HG03342 (cell line): ENCODE measurements around the gene FXYD5.
"Not testable (repeated sequence)": the region's sequence is repeated elsewhere in the genome, so short reads cannot be mapped to it uniquely, and the experiment has no call there.

Source experiments
- ATAC-seq: cut with Tn5 transposase; IDR thresholded peaks from one replicate; pipeline ENCODE4 v1.9.1; 2021; ENCODE audit warnings: mild to moderate bottlenecking, moderate library complexity; ENCODE audit not compliant: unreplicated experiment

Gene FXYD5

DNA sequence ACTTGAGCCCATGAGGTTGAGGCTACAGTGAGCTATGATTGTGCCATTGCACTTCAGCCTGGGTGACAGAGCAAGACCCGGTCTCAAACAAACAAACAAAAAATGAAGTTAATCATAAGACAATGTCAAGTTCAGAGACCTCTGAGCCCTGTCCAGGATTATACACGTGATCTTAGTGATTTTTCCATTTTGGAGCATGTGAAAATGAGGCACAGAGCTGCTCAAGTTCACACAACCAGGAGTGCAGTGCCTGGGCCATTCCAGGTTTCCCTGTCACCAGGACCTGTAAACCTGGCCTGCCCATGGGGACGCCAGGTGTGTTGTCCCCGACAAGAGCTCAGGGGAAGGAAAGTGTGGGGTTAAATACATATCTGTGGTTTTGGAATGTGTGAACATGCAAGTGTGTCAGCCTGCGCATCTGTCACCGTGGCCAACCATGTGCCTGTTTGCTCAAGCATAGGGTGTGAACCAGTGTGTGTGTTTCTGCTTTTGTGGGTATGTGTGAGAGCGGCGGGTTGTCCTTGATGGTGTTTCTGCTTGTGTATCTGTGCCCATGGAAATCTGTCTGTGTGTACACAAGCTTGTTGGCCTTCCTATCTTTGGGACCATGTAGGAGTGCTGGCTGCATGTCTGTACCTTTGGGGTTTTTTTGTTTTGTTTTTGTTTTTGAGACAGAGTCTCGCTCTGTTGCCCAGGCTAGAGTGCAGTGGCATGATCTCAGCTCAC, 17.4 kb upstream of the FXYD5 start:
- no peak for ATAC-seq

GRCh38 chr19:35138305-35138892, 16.1 kb upstream of the FXYD5 start, which contains the start of gene FXYD1:
FXYD1 (plus strand) TSS chr19:35138824; CDS start chr19:35140080, 1,256 bp downstream.
- no peak for ATAC-seq

DNA sequence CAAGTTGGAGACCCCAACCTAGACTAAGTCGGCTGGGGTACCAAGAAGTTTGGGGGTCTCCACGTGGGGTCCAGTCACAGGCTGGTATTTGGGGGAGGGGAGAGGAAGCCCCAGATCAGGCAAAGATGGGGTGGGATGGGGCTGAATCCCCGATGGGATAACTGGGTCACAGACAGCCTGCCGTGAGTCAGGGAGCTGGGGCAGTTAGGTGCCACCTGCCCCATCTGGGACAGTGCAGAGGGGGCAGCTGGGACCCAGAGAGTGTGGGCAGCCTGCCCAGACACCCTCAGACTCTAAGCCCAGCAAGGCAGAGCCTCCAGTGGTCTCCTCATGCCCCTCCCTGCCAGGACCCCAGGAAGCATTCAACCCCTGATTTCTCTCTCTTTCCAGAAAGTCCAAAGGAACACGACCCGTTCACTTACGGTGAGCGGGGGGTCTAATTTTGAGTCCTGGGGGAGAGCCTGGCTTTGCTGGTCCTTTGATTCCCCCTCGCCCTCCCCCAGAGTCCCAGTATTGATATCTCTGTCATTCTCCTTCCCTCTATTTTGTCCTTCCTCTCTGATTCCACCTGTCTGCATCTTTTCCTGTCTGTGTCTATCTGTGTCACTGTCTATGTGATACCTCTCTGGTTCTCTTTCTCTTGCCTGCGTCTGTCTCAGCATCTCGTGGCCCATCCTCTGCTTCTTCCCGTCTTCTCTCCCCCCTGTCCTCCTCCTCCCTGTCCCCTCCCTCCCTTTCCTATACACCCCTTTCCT, 14.2 kb upstream of the FXYD5 start:
- ATAC-seq: no peak

DNA sequence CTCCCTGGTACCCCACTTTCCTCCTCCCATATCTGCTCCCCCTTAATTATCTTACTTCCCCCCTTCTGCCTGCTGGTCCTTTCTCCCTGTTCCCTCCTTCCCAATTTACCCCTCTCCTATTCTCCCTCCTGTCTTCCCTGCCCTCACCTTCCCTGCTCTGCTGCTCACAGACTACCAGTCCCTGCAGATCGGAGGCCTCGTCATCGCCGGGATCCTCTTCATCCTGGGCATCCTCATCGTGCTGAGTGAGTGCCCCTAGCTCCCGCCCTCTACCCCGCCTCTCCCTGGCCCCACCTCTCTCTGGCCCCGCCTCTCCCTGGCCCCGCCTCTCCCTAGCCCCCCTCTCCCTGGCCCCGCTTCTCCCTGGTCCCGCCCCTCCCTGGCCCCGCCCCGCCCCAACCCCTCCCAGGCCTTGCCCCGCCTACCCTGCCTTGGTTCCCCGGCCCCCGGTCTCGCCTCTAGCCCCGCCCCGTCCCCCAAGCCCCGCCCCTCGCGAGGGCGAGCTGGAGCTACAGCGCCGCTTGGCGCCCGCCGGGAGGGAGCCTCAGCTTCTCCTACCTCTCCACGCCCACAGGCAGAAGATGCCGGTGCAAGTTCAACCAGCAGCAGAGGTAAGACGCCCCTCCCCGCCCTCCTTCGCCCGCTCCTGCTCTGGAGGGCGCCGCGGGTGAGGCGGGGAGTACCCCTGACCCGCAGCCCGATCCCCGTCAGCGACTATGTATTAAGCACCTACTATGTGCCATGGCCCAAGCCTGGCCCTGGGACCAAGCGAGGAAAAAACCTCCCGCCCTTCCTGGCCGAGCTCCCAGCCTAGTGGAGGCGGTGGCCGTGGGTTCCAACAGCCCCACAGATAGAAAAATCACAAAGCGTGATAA, 13.3 kb upstream of the FXYD5 start:
- ATAC-seq: peak; percentile 61

DNA sequence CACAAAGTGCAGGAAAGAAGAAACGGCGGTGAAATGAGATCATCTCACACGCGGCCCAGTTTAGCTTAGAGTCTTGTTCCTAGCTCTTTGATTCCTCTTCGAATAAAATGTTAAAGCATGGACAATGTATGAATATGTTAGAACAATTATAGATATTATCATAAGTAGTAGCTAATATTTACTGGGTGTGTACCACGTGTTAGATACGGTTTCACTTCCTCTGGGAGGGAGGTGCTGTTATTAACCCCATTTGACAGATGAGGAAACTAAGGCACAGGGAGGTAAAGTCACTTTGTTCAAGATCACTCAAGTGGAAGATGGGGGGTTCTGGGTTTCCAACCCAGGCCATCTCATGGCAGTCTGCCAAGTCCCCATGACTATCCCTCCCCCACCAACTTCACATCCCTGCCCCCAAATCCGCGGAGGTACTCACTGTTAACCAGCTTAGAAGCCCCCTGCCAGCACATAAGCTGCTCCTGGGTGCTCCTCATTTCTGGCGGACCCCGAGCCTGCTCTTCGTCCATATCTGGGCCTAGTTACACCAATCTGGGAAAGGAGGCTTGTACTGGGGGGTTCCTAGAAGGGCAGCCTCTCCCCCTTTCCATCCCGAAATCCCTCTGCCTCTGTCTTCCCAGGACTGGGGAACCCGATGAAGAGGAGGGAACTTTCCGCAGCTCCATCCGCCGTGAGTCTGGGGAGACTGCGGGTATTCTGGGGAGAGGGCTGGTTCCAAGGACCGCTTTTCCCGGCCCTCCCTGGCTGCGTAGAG, 12.5 kb upstream of the FXYD5 start:
- no peak for ATAC-seq

DNA sequence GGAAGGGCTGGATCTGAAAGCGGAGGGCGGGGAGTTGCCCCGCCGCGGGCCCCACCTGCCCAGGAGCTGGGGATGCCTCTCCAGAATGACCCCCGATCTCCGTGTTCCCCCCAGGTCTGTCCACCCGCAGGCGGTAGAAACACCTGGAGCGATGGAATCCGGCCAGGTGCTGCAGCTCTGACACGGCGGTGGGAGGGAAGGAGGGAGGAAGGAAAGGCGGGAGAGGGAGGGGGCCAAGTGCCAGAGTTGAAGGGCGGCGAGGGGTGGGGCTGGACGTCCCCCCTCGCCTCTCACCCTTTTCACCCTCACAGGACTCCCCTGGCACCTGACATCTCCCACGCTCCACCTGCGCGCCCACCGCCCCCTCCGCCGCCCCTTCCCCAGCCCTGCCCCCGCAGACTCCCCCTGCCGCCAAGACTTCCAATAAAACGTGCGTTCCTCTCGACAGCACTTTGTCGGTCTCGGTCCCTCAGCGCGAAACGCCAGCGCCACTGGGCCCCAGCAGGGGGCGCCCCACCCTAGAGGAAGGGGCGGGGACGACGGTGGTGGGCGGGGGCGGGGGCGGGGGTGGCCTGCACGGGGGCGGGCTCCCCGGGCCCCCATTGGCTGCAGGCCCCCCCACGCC, 11.8 kb upstream of the FXYD5 start:
- no peak for ATAC-seq

GRCh38 chr19:35143231-35143715, 11.3 kb upstream of the FXYD5 start, which contains the start of gene FXYD7:
FXYD7 (plus strand) TSS chr19:35143255; CDS start chr19:35143334, 79 bp downstream.
- no peak for ATAC-seq

GRCh38 chr19:35143818-35144217, 10.7 kb upstream of the FXYD5 start:
- no peak for ATAC-seq

GRCh38 chr19:35144259-35144599, 10.3 kb upstream of the FXYD5 start:
- ATAC-seq: no peak

- ATAC-seq: no peak
These were observed 9.7 kb upstream of the FXYD5 start for GRCh38 chr19:35144600-35145436.

GRCh38 chr19:35146746-35147459, 7.6 kb upstream of the FXYD5 start:
- no peak for ATAC-seq

DNA sequence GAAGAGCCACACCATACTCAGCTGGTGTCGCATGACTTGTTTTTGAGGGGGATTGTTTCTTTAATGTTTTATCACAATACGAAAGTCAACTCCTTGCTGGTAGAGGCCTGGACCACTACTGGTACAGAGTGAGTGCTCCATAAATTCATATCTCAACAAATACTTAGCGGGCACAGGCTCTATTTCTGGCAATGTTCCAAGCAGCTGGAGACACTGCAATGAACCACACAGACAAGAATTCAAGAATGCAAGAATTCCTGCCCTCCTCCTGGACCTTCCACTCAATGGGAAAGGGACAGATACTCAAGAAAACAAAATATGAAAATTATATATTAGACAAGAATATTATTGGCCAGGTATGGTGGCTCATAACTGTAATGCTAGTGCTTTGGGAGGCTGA, 5.1 kb upstream of the FXYD5 start:
- ATAC-seq: no peak

GRCh38 chr19:35150445-35150844, 4.1 kb upstream of the FXYD5 start:
- no peak for ATAC-seq

GRCh38 chr19:35151273-35152065, 3.1 kb upstream of the FXYD5 start:
- no peak for ATAC-seq

DNA sequence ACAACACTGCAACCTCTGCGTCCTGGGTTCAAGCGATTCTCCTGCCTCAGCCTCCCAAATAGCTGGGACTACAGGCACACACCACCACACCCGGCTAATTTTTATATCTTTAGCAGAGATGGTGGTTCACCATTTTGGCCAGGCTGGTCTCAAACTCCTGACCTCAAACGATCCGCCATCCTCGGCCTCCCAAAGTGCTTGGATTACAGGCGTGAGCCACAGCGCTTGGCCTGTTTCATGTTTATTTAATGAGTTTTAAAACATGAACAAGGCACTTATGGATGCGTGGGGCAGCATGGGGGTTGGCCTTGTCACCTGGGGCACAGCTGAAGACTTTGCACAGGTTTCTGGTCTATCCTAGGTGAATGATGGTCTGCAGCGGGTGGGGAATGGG, 1.4 kb upstream of the FXYD5 start:
- not testable (repeated sequence) for ATAC-seq

GRCh38 chr19:35153701-35154524, 622 bp upstream of the FXYD5 start:
- peak; percentile 53 for ATAC-seq
